Endothelial cell of umbilical vein (primary cell): ENCODE results near the gene PLEKHA5. TPM values are rescaled to one million over a fixed set of nuclear protein-coding genes. Genes with fewer than 3 reads are reported as not detected.
"Not testable (repeated sequence)": the region's sequence is repeated elsewhere in the genome, so short reads cannot be mapped to it uniquely, and the experiment has no call there.

Experiments used
- BruUV-seq: library from RNA; stranded (reverse); fragments of 400-500 nt; replicated peaks from 2 replicates; lab custom pipeline; 2021; lab: Mats Ljungman, UMichigan
- CTCF ChIA-PET: fragments of 300-600, 350-600 bp; sonication (Branson Sonifier 250); formaldehyde crosslinking; loops from one replicate; lab custom pipeline; 2021; ENCODE audit warnings: antibody characterized with exemption, inconsistent platforms; lab: Charles Lee
- POLR2A ChIA-PET: fragments of 300-600, 350-600 bp; sonication (Branson Sonifier 250); formaldehyde crosslinking; loops from one replicate; lab custom pipeline; 2021; ENCODE audit warnings: antibody characterized with exemption, inconsistent platforms; lab: Charles Lee
- DNase-seq: peaks from one replicate; pipeline ENCODE4 v3.0.0-alpha.2; 2011; ENCODE audit warnings: low read depth, low spot score
- FAIRE-seq: peaks from 2 replicates; lab custom pipeline; 2011; peaks lifted over from hg19 to GRCh38; lab: Jason Lieb, UNC
- H2AFZ ChIP-seq: 2 replicates; pipeline ENCODE4 v1.6.0; 2012; ENCODE audit warnings: low read depth, low read length, control low read depth, inconsistent platforms
- H3K27ac ChIP-seq: 2 replicates; pipeline ENCODE4 v1.5.1; 2011; ENCODE audit warnings: low read depth, mild to moderate bottlenecking, control low read depth, low read length, moderate library complexity; ENCODE audit not compliant: insufficient read depth
- H3K27me3 ChIP-seq, 2 experiments: 2 replicates each; pipeline versions ENCODE4 v1.6.0 to v1.6.1; 2011; ENCODE audit warnings: low read length in 2 of 2, mixed read lengths in 1 of 2; ENCODE audit not compliant: control insufficient read depth in 2 of 2, insufficient read depth in 2 of 2
- H3K36me3 ChIP-seq, 2 experiments: 2 replicates in 1 of 2; 3 replicates in 1 of 2; pipeline ENCODE4 v1.5.1; 2011; ENCODE audit warnings: low read length in 2 of 2, mild to moderate bottlenecking in 1 of 2, moderate library complexity in 1 of 2; ENCODE audit not compliant: control insufficient read depth in 2 of 2, insufficient read depth in 2 of 2; ENCODE audit errors: extremely low read depth in 1 of 2
- H3K4me1 ChIP-seq: 3 replicates; pipeline ENCODE4 v1.5.1; 2011; ENCODE audit warnings: mild to moderate bottlenecking, low read length; ENCODE audit not compliant: control insufficient read depth, insufficient read depth; ENCODE audit errors: extremely low read depth
- H3K4me2 ChIP-seq: 2 replicates; pipeline ENCODE4 v1.6.1; 2011; ENCODE audit warnings: low read length, control low read depth, mixed read lengths; ENCODE audit not compliant: insufficient read depth
- H3K4me3 ChIP-seq, 3 experiments: fragments of 200-600 bp in 1 of 3; sonication (generic), shearing (Covaris generic) in 1 of 3; replicated peaks in 1 of 3; 2 replicates each; pipeline ENCODE4 v1.5.1; 2011 to 2016; ENCODE audit warnings: control low read depth in 3 of 3, low read length in 3 of 3, mild to moderate bottlenecking in 2 of 3, inconsistent platforms in 1 of 3, low read depth in 1 of 3, moderate library complexity in 1 of 3; ENCODE audit not compliant: insufficient read depth in 1 of 3
- H3K79me2 ChIP-seq: 2 replicates; pipeline ENCODE4 v1.6.0; 2012; ENCODE audit warnings: low read length, inconsistent platforms; ENCODE audit not compliant: control insufficient read depth, insufficient read depth
- H3K9ac ChIP-seq: replicated peaks from 2 replicates; pipeline ENCODE3; 2011; ENCODE audit warnings: low read length, control low read depth; ENCODE audit not compliant: insufficient read depth; ENCODE audit errors: extremely low read depth
- H3K9me1 ChIP-seq: replicated peaks from 3 replicates; pipeline ENCODE4 v1.6.0; 2011; ENCODE audit warnings: mild to moderate bottlenecking, low read length; ENCODE audit not compliant: control insufficient read depth, insufficient read depth; ENCODE audit errors: extremely low read depth
- H3K9me3 ChIP-seq: replicated peaks from 2 replicates; pipeline ENCODE4 v1.5.1; 2012; ENCODE audit warnings: low read length, inconsistent platforms; ENCODE audit not compliant: control insufficient read depth, insufficient read depth
- H4K20me1 ChIP-seq: replicated peaks from 2 replicates; pipeline ENCODE3; 2011; ENCODE audit warnings: mild to moderate bottlenecking, low read length; ENCODE audit not compliant: control insufficient read depth, insufficient read depth; ENCODE audit errors: extremely low read depth
- CTCF ChIP-seq, 2 donors: IDR thresholded peaks; 1 replicate in 1 of 2; 2 replicates in 1 of 2; pipeline ENCODE4 v1.5.1; 2011; ENCODE audit warnings: low read length in 2 of 2, mild to moderate bottlenecking in 2 of 2, moderate library complexity in 2 of 2, control low read depth in 1 of 2, inconsistent platforms in 1 of 2, low read depth in 1 of 2; ENCODE audit not compliant: insufficient read depth in 1 of 2; ENCODE audit errors: extremely low read depth in 1 of 2
- EZH2 ChIP-seq: IDR thresholded peaks from 2 replicates; pipeline ENCODE4 v1.6.1; 2012; ENCODE audit warnings: borderline replicate concordance, low read depth, mild to moderate bottlenecking, moderate library complexity, low read length, inconsistent platforms; ENCODE audit not compliant: severe bottlenecking
- FOS ChIP-seq: IDR thresholded peaks from 2 replicates; pipeline ENCODE4 v1.6.1; 2011; ENCODE audit warnings: mild to moderate bottlenecking, low read length, moderate library complexity, borderline replicate concordance; ENCODE audit not compliant: insufficient read depth
- GATA2 ChIP-seq: IDR thresholded peaks from 2 replicates; pipeline ENCODE4 v1.7.0; 2011; ENCODE audit warnings: low read depth, mild to moderate bottlenecking, moderate library complexity, mixed read lengths, low read length; ENCODE audit not compliant: insufficient read length, insufficient read depth
- JUN ChIP-seq: IDR thresholded peaks from 2 replicates; pipeline ENCODE4 v1.6.1; 2011; ENCODE audit warnings: borderline replicate concordance, low read depth; ENCODE audit not compliant: insufficient read length, insufficient read depth
- MYC ChIP-seq: IDR thresholded peaks from one replicate; pipeline ENCODE4 v1.6.1; 2011; ENCODE audit warnings: mild to moderate bottlenecking, low read depth, low read length
- POLR2A ChIP-seq: IDR thresholded peaks from 2 replicates; pipeline ENCODE4 v1.6.1; 2012; ENCODE audit warnings: low read depth, mild to moderate bottlenecking, control low read depth, low read length
- POLR2AphosphoS5 ChIP-seq: IDR thresholded peaks from 2 replicates; pipeline ENCODE4 v1.6.1; 2012; ENCODE audit warnings: low read depth, mild to moderate bottlenecking, control low read depth, low read length, moderate library complexity; ENCODE audit not compliant: insufficient read depth
- dilution Hi-C: fragments of 300-500 bp; cut with MboI; formaldehyde crosslinking; loops from one replicate; pipeline ENCODE4 v1.15.0; 2019; ENCODE audit warnings: low sequenced_read_pairs; ENCODE audit not compliant: extremely low pct_ligation_motif_present
- intact Hi-C: fragments of 100-400 bp; cut with micrococcal nuclease; formaldehyde crosslinking; loops from one replicate; pipeline ENCODE4 v1.10.0; 2022
- polyA plus RNA-seq, 4 experiments: library from polyadenylated mRNA; depleted of rRNA in 3 of 4; stranded (reverse) in 3 of 4; unstranded in 1 of 4; fragments of >200 nt; gene quantifications; 2 replicates each; pipeline versions ENCODE4 v1.2.1 to v1.2.3, GENCODE V29; 2011 to 2012; ENCODE audit warnings: missing spikeins in 1 of 4
- total RNA-seq: library from RNA; stranded (reverse); gene quantifications from 2 replicates; pipeline ENCODE4 v1.2.3, GENCODE V29; 2021
- TF ChIP-seq, protein P1 (sequence below): IDR thresholded peaks from 2 replicates; pipeline ENCODE4 v1.6.1; 2011; ENCODE audit not compliant: insufficient read depth, insufficient read length

PLEKHA5 gene
- total and polyA plus RNA-seq, 2 donors (not counting 3 experiments of a cell fraction or from before 2014, with no cell fraction given) = 2.5 to 12.7 TPM

- dilution Hi-C loops = no loop called here
- ChIA-PET CTCF (no interaction called here), POLR2A (no interaction called here)
- H3K79me2 ChIP-seq = no peaks in the 10 kb centered on the region
- peaks cover 3 to 4% of the 10 kb centered on the region in 2 experiments for H3K27me3 ChIP-seq
- H3K4me3 ChIP-seq = no peak overlapping the region
- H3K4me1 ChIP-seq = no peaks in the 10 kb centered on the region
- TF ChIP-seq, protein P1, sequence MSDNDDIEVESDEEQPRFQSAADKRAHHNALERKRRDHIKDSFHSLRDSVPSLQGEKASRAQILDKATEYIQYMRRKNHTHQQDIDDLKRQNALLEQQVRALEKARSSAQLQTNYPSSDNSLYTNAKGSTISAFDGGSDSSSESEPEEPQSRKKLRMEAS = no peak
- TF ChIP-seq GATA2 (no peak), POLR2A (no peak), POLR2AphosphoS5 (no peak), FOS (no peak), JUN (no peak), CTCF (IDR thresholded peaks at IDR 0.05; ENCODE audit: extremely low read depth in 1 of 2, insufficient read depth in 1 of 2, low read depth in 1 of 2, low read length in 2 of 2) (no peak), MYC (no peak), EZH2 (no peak)
- intact Hi-C loops = no loop called here
- no peak overlapping the region for H3K27ac ChIP-seq
- no peaks in the 10 kb centered on the region for H3K36me3 ChIP-seq
- DNase-seq = no peak
- H3K9ac ChIP-seq = no peak overlapping the region
- no peak overlapping the region for H3K4me2 ChIP-seq
- no peak overlapping the region for H2AFZ ChIP-seq
- no peaks in the 10 kb centered on the region for H4K20me1 ChIP-seq
- H3K9me3 ChIP-seq = no peaks in the 10 kb centered on the region
- BruUV-seq = no TSS peak
- H3K9me1 ChIP-seq = no peaks in the 10 kb centered on the region
- FAIRE-seq = no peak
Observed at GRCh38 chr12:19412844-19413243, 283.3 kb downstream of the PLEKHA5 start.

- CTCF ChIA-PET, BruUV-seq: not testable (repeated sequence)
Observed at GRCh38 chr12:19413582-19413981, 284.0 kb downstream of the PLEKHA5 start.

More at GRCh38 chr12:19413582-19413981, 284.0 kb downstream of the PLEKHA5 start:
- H3K9me1 ChIP-seq, DNase-seq, FAIRE-seq, H3K4me1 ChIP-seq, H3K9me3 ChIP-seq, H2AFZ ChIP-seq, H3K27me3 ChIP-seq, H4K20me1 ChIP-seq, H3K4me2 ChIP-seq, H3K79me2 ChIP-seq, H3K4me3 ChIP-seq, intact Hi-C loops, H3K9ac ChIP-seq, dilution Hi-C loops, H3K27ac ChIP-seq, POLR2A ChIA-PET, H3K36me3 ChIP-seq: not testable (repeated sequence)
